BE2C (cell line): Measurements from ENCODE around the gene FOXD2.

Experiments
- DNase-seq: peaks from one replicate; pipeline ENCODE4 v3.0.0-alpha.2; 2020
- H3K27me3 ChIP-seq: fragments of 250-450 bp; sonication (Bioruptor Pico); 2 replicates; pipeline ENCODE4 v1.5.1; 2020; ENCODE audit warnings: mild to moderate bottlenecking
- H3K36me3 ChIP-seq: fragments of 250-450 bp; sonication (Bioruptor Pico); 2 replicates; pipeline ENCODE4 v1.5.1; 2020; ENCODE audit warnings: mild to moderate bottlenecking
- H3K4me1 ChIP-seq: fragments of 250-450 bp; sonication (Bioruptor Pico); 2 replicates; pipeline ENCODE4 v1.5.1; 2020
- H3K4me3 ChIP-seq: 2 replicates; pipeline ENCODE4 v1.5.1; 2011; ENCODE audit warnings: low read depth, low read length
- H3K9me3 ChIP-seq: fragments of 250-450 bp; sonication (Bioruptor Pico); 2 replicates; pipeline ENCODE4 v1.5.1; 2020
- TF ChIP-seq, protein P1 (sequence below): IDR thresholded peaks from 2 replicates; pipeline ENCODE4 v1.5.1; 2012; ENCODE audit warnings: mild to moderate bottlenecking, low read depth, low read length

FOXD2 gene

DNA sequence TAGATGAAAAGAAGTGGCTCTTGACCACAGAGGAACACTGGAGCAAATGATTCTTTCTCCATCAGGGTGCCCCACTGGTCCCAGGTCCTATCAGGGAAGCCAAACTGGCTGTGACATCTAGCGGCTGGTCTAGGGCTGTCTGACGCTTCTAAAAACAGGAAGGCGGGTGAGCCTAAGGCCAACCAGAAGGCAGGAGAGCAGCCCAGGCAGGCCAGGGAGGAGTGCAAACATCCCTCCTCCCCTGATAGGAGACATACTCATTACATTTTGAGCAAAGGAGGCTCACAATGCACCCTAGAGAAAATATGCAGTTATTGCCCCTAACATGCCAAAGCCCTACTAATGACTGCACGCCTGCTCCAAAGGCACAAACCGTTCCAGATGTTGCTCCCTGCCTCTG, 32.1 kb upstream of the FOXD2 start:
- H3K4me1 ChIP-seq = no peaks in the 10 kb centered on the region
- no peaks in the 10 kb centered on the region for H3K9me3 ChIP-seq
- TF ChIP-seq, protein P1, sequence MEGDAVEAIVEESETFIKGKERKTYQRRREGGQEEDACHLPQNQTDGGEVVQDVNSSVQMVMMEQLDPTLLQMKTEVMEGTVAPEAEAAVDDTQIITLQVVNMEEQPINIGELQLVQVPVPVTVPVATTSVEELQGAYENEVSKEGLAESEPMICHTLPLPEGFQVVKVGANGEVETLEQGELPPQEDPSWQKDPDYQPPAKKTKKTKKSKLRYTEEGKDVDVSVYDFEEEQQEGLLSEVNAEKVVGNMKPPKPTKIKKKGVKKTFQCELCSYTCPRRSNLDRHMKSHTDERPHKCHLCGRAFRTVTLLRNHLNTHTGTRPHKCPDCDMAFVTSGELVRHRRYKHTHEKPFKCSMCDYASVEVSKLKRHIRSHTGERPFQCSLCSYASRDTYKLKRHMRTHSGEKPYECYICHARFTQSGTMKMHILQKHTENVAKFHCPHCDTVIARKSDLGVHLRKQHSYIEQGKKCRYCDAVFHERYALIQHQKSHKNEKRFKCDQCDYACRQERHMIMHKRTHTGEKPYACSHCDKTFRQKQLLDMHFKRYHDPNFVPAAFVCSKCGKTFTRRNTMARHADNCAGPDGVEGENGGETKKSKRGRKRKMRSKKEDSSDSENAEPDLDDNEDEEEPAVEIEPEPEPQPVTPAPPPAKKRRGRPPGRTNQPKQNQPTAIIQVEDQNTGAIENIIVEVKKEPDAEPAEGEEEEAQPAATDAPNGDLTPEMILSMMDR = no peak
- no peak overlapping the region for H3K4me3 ChIP-seq
- no peak for DNase-seq
- no peaks in the 10 kb centered on the region for H3K36me3 ChIP-seq
- H3K27me3 ChIP-seq = no peaks in the 10 kb centered on the region

DNA sequence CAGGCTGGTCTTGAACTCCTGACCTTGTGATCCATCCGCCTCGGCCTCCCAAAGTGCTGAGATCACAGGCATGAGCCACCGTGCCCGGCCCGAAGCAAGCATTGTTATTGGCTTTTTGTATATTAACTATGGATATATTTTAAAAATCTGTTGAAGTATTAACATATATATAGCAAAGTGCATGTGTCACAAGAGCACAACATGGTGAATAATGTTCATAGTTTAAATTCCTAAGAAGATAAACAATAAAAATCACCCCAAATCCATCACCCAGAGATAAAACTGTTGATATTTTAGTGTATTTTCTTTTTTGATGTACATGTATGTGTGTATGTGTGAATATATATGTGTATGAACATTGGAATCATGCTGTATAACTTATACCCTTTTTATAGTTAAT, 30.9 kb upstream of the FOXD2 start:
- no peaks in the 10 kb centered on the region for H3K27me3 ChIP-seq
- DNase-seq = no peak
- no peaks in the 10 kb centered on the region for H3K36me3 ChIP-seq

DNA sequence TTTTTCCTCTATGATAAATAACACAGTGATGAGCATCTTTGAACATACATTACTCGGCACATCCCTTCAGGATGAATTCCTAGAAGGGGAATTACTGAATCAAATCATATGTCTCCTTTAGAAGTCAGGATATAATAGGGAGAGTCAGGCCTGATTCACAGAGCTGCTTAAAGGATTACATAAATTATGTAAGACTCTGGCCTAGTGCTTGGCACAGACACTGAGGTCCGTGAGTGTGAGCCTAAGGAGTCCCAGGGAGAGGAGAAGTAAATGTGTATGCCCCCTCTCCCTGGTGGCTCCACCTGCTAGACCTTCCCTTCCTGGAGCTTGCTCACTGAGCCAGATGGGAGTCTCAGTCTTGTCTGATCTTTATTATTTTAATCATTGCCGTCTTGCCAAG, 30.4 kb upstream of the FOXD2 start:
- no peak for DNase-seq
- Histone ChIP-seq H3K4me1 (no peaks in the 10 kb centered on the region), H3K36me3 (no peaks in the 10 kb centered on the region), H3K27me3 (no peaks in the 10 kb centered on the region), H3K4me3 (no peak overlapping the region), H3K9me3 (no peaks in the 10 kb centered on the region)
- TF ChIP-seq, protein P1 = no peak

More for the DNA sequence above, 30.9 kb upstream of the FOXD2 start:
- Histone ChIP-seq H3K4me1 (no peaks in the 10 kb centered on the region), H3K4me3 (no peak overlapping the region), H3K9me3 (no peaks in the 10 kb centered on the region)
- TF ChIP-seq, protein P1 = no peak

DNA sequence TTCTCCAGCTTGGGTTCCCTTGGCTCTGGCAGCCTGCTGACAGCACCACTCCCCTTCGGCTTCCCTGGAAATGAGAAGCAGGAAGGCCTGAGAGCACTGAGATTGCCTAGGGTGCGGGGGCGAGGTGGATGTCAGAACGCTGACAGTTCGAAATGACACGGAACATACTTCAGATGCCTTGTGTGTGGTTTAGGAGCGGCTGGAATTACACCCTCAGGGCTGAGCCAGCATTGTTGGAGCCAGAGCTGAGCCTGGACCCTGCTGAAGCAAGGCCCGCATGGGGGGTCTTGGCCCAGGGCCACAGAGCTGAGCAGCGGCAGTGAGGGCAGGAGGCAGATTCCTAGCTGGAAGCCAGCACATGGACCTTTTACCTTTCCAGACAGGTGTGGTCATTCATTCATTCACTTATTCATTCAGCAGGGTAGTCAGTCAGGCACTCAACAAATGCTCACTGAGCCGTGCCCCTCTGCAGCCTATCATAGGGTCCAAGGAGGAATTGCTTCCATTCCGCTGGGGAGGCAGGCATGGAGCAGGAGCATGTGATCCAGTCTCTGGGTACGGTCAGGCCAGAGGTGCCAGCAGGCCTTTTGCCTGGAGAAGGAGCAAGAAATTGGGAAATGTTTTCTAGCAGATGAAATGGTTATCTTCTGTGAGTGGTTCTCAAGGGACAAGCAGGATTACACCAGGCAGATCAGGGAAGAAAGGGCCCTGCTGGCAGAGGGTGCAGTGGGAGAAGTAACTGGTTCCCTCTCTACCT, 28.4 kb upstream of the FOXD2 start:
- H3K9me3 ChIP-seq = no peaks in the 10 kb centered on the region
- no peaks in the 10 kb centered on the region for H3K36me3 ChIP-seq
- TF ChIP-seq, protein P1 = no peak
- peaks cover 2% of the 10 kb centered on the region; the same call in 1 of the 2 replicates for H3K27me3 ChIP-seq
- H3K4me3 ChIP-seq = no peak overlapping the region
- H3K4me1 ChIP-seq = no peaks in the 10 kb centered on the region
- DNase-seq = no peak

DNA sequence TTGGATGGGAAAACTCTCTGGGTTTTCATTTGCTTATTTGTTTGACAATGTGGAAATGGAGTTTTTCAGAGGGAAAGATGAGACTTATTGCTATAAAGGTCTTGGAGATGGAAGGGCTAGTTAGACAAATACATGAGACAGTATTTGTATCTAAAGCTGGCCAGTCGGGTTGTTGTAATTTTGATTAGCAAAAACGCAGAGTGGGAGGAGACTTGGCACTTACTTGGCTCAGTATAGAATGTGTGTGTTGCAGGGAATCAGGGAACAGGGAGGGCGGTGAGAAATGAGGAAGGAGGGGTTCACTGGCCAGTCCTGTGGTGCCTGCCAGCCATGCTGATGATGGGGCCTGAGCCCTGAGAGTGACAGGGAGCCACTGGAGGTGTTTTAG, 27.8 kb upstream of the FOXD2 start:
- Histone ChIP-seq H3K36me3 (no peaks in the 10 kb centered on the region), H3K27me3 (peaks cover 3% of the 10 kb centered on the region), H3K4me3 (no peak overlapping the region), H3K4me1 (no peaks in the 10 kb centered on the region), H3K9me3 (no peaks in the 10 kb centered on the region)
- TF ChIP-seq, protein P1 = no peak
- DNase-seq = no peak

DNA sequence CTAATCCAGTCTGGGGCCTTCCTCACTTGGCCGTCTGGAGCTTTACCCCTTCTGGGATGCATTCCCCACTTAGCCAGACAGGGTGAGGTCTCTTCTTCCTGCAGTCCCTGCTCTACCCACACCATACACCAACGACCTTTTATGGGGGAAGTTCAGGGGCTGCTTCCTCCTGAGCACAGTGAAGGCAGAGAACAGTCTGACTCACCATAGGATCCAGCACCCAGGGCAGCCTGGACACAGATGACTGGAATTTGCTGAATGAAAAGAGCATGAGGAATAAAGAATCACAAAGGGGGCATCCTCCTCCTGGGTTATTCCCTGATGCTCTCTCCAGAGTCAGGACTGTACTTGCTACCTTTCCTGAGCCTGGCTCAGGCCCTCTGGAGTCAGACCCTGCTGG, 26.4 kb upstream of the FOXD2 start:
- Histone ChIP-seq H3K9me3 (no peaks in the 10 kb centered on the region), H3K4me1 (no peaks in the 10 kb centered on the region), H3K36me3 (no peaks in the 10 kb centered on the region), H3K27me3 (peaks cover 14% of the 10 kb centered on the region), H3K4me3 (no peak overlapping the region)
- no peak for DNase-seq
- TF ChIP-seq, protein P1 = no peak
